ENCODE measurements around the gene PXDN.
"Not testable (repeated sequence)": the region's sequence is repeated elsewhere in the genome, so short reads cannot be mapped to it uniquely, and the experiment has no call there.

The PXDN gene

DNA sequence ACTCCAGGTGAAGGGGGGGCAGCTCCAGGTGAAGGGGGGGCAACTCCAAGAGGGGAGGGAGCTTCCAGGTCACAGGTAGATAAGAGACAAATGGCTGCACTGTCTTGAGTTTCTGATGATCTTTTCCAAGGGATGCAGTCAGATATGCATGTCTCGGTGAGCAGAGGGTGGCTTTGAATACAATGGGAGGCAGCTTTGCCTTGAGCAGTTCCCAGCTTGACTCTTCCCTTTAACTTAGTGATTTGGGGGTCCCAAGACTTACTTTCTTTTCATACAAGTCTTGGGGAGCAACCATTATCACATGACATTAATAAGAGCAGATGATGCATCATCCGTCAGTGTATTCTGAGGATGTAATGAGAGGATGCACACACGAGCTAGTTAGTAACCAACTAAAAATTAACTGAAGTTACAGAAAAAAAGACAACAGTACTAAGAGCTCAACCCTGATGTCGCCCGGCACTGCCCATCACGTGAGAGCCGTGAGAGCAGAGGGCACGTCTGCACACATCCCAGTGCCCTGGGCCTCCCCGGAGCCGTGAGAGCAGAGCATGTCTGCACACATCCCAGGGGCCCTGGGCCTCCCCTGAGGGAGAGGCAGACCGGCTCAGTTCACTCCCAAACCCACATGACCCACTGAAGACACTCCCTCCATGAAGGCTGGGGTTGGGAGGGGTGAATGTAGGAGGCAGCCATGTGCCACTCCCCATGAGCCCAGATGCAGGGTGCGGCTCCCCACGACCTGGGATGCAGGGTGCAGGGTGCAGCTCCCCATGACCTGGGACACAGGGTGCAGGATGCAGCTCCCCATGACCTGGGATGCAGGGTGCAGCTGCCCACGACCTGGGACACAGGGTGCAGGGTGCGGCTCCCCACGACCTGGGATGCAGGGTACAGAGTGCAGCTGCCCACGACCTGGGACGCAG, 39.4 kb downstream of the PXDN start:
- ChIA-PET POLR2A (no interaction called here), CTCF (interaction anchor here (0.8 to 1.0 kb wide), 2 partner anchors 46 to 49 kb away, joined by 3 read pairs; no protein-coding TSS in a partner anchor)
- no peaks in the 10 kb centered on the region for H3K36me3 ChIP-seq (ENCODE audit: control insufficient read depth in 2 of 2, insufficient read depth in 1 of 2, low read length in 2 of 2)
- TF ChIP-seq ZFP3 (tag by site-specific recombination; IDR thresholded peaks at IDR 0.05; ENCODE audit: low read depth) (no peak), ZBTB20 (tag by site-specific recombination; IDR thresholded peaks at IDR 0.05) (peak; percentile 53), ZBTB17 (tag by site-specific recombination; IDR thresholded peaks at IDR 0.05) (peak; percentile 43; the same call in 1 of the 2 replicates), ZEB2 (tag by site-specific recombination; IDR thresholded peaks at IDR 0.05) (peak; percentile 64), KLF1 (tag by site-specific recombination; IDR thresholded peaks at IDR 0.05) (peak; percentile 49; the same call in 1 of the 2 replicates), WT1 (tag by site-specific recombination; IDR thresholded peaks at IDR 0.05) (peak; percentile 86), KLF8 (tag by site-specific recombination; IDR thresholded peaks at IDR 0.05) (no peak), TRIM28 (IDR thresholded peaks at IDR 0.05; ENCODE audit: borderline replicate concordance, low read length) (peak; percentile 63)
- TF ChIP-seq, protein P1, sequence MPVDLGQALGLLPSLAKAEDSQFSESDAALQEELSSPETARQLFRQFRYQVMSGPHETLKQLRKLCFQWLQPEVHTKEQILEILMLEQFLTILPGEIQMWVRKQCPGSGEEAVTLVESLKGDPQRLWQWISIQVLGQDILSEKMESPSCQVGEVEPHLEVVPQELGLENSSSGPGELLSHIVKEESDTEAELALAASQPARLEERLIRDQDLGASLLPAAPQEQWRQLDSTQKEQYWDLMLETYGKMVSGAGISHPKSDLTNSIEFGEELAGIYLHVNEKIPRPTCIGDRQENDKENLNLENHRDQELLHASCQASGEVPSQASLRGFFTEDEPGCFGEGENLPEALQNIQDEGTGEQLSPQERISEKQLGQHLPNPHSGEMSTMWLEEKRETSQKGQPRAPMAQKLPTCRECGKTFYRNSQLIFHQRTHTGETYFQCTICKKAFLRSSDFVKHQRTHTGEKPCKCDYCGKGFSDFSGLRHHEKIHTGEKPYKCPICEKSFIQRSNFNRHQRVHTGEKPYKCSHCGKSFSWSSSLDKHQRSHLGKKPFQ (tag by site-specific recombination; IDR thresholded peaks at IDR 0.05) = peak; percentile 33; the same call in 1 of the 2 replicates
- peaks cover 4% of the 10 kb centered on the region; the same call in 1 of the 2 replicates for H3K4me1 ChIP-seq (ENCODE audit: control insufficient read depth, insufficient read depth, low read length)
- H3K4me3 ChIP-seq (ENCODE audit: low read depth, low read length) = no peak overlapping the region
- no peaks in the 10 kb centered on the region for H3K9me3 ChIP-seq (ENCODE audit: control insufficient read depth, insufficient read depth, low read depth, low read length)
- H3K27ac ChIP-seq (ENCODE audit: extremely low read depth, low read depth, low read length) = no peak overlapping the region

DNA sequence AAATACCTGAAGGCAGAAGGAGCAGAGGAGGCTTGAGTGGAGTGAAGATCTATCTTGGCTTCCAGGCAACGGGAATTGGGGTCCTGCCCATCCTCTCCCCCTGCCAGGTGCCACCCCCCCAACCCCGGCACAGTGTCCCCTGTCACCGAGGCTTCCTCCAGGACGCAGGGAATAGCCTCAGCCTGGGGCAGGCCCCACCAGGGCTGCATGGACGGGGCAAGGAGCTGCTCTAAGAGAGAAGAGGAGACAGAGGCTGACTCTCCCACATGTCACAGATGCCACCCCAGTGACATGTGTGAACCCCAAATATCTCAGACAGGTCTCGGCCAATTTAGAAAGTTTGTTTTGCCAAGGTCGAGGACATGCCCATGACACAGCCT, 42.1 kb downstream of the PXDN start:
- Histone ChIP-seq H3K9me3 (ENCODE audit: control insufficient read depth, insufficient read depth, low read depth, low read length) (no peaks in the 10 kb centered on the region), H3K36me3 (ENCODE audit: control insufficient read depth in 2 of 2, insufficient read depth in 1 of 2, low read length in 2 of 2) (no peaks in the 10 kb centered on the region), H3K4me3 (ENCODE audit: low read depth, low read length) (no peak overlapping the region), H3K4me1 (ENCODE audit: control insufficient read depth, insufficient read depth, low read length) (no peaks in the 10 kb centered on the region; the same call in 1 of the 2 replicates), H3K27ac (ENCODE audit: extremely low read depth, low read depth, low read length) (no peak overlapping the region)
- POLR2A ChIA-PET = no interaction called here
- CTCF ChIA-PET = no interaction called here
- TF ChIP-seq ZNF211 (tag by site-specific recombination; IDR thresholded peaks at IDR 0.05; ENCODE audit: low read depth) = no peak

DNA sequence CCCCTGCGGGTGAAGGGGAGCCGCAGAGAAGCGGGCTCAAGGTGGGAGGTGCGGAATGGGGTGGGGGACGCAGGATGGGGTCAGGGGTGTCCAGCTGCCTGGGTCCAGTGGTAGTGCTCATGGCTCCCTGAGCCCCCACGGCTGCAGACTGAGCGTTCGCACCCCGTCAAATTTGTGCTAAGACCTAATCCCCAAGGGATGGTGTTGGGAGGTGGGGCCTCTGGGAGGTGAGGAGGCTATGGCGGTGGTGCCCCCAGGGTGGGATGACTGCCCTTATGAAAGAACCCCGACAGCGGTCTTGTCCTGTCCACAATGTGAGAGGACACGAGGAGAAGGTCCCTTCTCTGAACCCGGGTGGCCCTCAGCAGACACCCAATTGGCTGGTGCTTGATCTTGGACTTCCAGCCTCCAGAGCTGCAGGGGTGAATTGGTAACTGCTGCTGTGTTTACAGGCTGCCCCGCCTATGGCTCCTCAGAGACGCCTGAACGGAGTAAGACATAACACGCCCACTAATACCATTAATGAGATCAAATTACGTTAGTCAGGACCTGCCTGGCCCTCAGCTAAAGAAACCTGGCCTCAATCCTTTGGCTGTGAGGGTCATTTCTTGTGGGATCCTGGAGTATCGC, 42.6 kb downstream of the PXDN start:
- peak; percentile 43; the same call in 1 of the 2 replicates for TF ChIP-seq KLF1 (tag by site-specific recombination; IDR thresholded peaks at IDR 0.05)
- TF ChIP-seq TCF7L2 (IDR thresholded peaks at IDR 0.05; ENCODE audit: borderline replicate concordance, low read depth, low read length) = no peak
- TF ChIP-seq ZNF529 (tag by site-specific recombination; IDR thresholded peaks at IDR 0.05; ENCODE audit: insufficient replicate concordance) = no peak
- TF ChIP-seq ZNF341 (tag by site-specific recombination; IDR thresholded peaks at IDR 0.05; ENCODE audit: low read depth) = peak; percentile 47; the same call in 1 of the 2 replicates
- peak; percentile 36; the same call in 1 of the 2 replicates for TF ChIP-seq GLIS2 (tag by site-specific recombination; IDR thresholded peaks at IDR 0.05)
- POLR2A ChIA-PET = no interaction called here
- Histone ChIP-seq H3K36me3 (ENCODE audit: control insufficient read depth in 2 of 2, insufficient read depth in 1 of 2, low read length in 2 of 2) (no peaks in the 10 kb centered on the region), H3K4me3 (ENCODE audit: low read depth, low read length) (no peak overlapping the region), H3K9me3 (ENCODE audit: control insufficient read depth, insufficient read depth, low read depth, low read length) (no peaks in the 10 kb centered on the region), H3K27ac (ENCODE audit: extremely low read depth, low read depth, low read length) (no peak overlapping the region), H3K4me1 (ENCODE audit: control insufficient read depth, insufficient read depth, low read length) (no peaks in the 10 kb centered on the region; the same call in 1 of the 2 replicates)
- CTCF ChIA-PET = no interaction called here

DNA sequence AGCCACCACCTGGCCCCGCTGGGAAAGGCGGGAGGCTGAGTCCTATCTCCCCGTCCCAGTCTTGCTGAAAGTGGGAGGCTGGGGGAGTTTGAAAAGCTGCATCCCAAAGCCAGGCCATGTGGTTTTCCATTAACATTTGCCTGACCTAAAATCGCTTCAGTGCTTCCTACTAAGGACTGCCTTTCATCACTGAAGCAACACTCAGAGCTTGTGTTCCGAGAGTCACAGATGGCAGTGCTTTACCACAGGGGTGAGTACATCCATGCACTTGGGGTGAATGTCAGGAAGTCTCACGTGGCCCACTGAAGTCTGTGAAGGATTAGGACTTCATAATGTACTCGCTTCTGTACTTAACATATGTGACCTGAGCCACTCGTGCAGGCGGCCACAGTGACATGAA, 43.3 kb downstream of the PXDN start:
- no peak overlapping the region for H3K27ac ChIP-seq (ENCODE audit: extremely low read depth, low read depth, low read length)
- H3K4me1 ChIP-seq (ENCODE audit: control insufficient read depth, insufficient read depth, low read length) = no peaks in the 10 kb centered on the region; the same call in 1 of the 2 replicates
- TF ChIP-seq, protein P2, sequence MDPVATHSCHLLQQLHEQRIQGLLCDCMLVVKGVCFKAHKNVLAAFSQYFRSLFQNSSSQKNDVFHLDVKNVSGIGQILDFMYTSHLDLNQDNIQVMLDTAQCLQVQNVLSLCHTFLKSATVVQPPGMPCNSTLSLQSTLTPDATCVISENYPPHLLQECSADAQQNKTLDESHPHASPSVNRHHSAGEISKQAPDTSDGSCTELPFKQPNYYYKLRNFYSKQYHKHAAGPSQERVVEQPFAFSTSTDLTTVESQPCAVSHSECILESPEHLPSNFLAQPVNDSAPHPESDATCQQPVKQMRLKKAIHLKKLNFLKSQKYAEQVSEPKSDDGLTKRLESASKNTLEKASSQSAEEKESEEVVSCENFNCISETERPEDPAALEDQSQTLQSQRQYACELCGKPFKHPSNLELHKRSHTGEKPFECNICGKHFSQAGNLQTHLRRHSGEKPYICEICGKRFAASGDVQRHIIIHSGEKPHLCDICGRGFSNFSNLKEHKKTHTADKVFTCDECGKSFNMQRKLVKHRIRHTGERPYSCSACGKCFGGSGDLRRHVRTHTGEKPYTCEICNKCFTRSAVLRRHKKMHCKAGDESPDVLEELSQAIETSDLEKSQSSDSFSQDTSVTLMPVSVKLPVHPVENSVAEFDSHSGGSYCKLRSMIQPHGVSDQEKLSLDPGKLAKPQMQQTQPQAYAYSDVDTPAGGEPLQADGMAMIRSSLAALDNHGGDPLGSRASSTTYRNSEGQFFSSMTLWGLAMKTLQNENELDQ (tag by site-specific recombination; IDR thresholded peaks at IDR 0.05; ENCODE audit: low read depth) = no peak
- no peak for TF ChIP-seq GLIS1 (tag by site-specific recombination; IDR thresholded peaks at IDR 0.05)
- TF ChIP-seq GLI2 (tag by site-specific recombination; IDR thresholded peaks at IDR 0.05; ENCODE audit: borderline replicate concordance, low read depth) = no peak
- no peak for TF ChIP-seq ZNF843 (tag by site-specific recombination; IDR thresholded peaks at IDR 0.05)
- no peaks in the 10 kb centered on the region for H3K36me3 ChIP-seq (ENCODE audit: control insufficient read depth in 2 of 2, insufficient read depth in 1 of 2, low read length in 2 of 2)
- ChIA-PET POLR2A (no interaction called here), CTCF (no interaction called here)
- no peak overlapping the region for H3K4me3 ChIP-seq (ENCODE audit: low read depth, low read length)
- no peaks in the 10 kb centered on the region for H3K9me3 ChIP-seq (ENCODE audit: control insufficient read depth, insufficient read depth, low read depth, low read length)

DNA sequence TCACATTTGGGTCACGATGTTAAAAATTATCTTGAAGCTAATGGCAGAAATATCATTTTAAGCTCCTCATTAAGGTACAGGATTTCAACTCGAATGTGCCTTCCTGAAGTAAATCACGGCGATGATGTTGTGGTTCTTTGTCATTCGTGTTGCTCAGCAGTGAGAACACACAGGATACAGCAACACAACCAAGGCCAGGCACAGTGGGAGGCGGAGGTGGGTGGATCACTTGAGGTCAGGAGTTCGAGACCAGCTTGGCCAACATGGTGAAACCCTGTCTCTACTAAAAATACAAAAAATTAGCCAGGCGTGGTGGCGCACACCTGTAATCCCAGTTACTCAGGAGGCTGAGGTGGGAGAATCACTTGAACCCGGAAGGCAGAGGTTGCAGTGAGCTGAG, 43.9 kb downstream of the PXDN start:
- H3K4me3 ChIP-seq (ENCODE audit: low read depth, low read length); H3K36me3 ChIP-seq (ENCODE audit: control insufficient read depth in 2 of 2, insufficient read depth in 1 of 2, low read length in 2 of 2); H3K4me1 ChIP-seq (ENCODE audit: control insufficient read depth, insufficient read depth, low read length); CTCF ChIA-PET; POLR2A ChIA-PET; H3K27ac ChIP-seq (ENCODE audit: extremely low read depth, low read depth, low read length); H3K9me3 ChIP-seq (ENCODE audit: control insufficient read depth, insufficient read depth, low read depth, low read length): not testable (repeated sequence)

Data from HEK293 (cell line).